Common myeloid progenitor, CD34-positive (primary cell): ENCODE measurements around the gene INPPL1.
A peak's percentile ranks its signal among the peaks of the same experiment; 100 is the strongest.

ENCODE experiments used
- CTCF ChIA-PET: fragments of 350-600 bp; sonication (Branson Sonifier 250); formaldehyde crosslinking; loops from one replicate; lab custom pipeline; 2021; ENCODE audit warnings: antibody characterized with exemption; lab: Charles Lee
- POLR2A ChIA-PET: fragments of 350-600 bp; sonication (Branson Sonifier 250); formaldehyde crosslinking; loops from one replicate; lab custom pipeline; 2021; ENCODE audit warnings: antibody characterized with exemption; lab: Charles Lee
- DNase-seq, 3 donors: peaks; one replicate each; pipeline versions ENCODE4 v3.0.0 to v3.0.0-alpha.2; 2013
- H3K27ac ChIP-seq, 2 experiments: 1 replicate in 1 of 2; 2 replicates in 1 of 2; pipeline ENCODE4 v1.7.0; 2013; ENCODE audit warnings: inconsistent platforms in 2 of 2, low read length in 2 of 2, mild to moderate bottlenecking in 2 of 2, low read depth in 1 of 2, moderate library complexity in 1 of 2; ENCODE audit not compliant: severe bottlenecking in 2 of 2, insufficient read depth in 1 of 2, poor library complexity in 1 of 2
- H3K27me3 ChIP-seq, 5 experiments: replicated peaks in 2 of 5; 1 replicate in 3 of 5; 2 replicates in 2 of 5; pipeline versions ENCODE4 v1.6.1 to v1.7.0; 2013; ENCODE audit warnings: low read length in 4 of 5, mild to moderate bottlenecking in 2 of 5, moderate library complexity in 2 of 5, inconsistent platforms in 1 of 5; ENCODE audit not compliant: insufficient read depth in 5 of 5, control insufficient read depth in 4 of 5
- H3K36me3 ChIP-seq, 4 experiments: 1 replicate in 2 of 4; 2 replicates in 2 of 4; pipeline versions ENCODE4 v1.6.1 to v1.7.0; 2013; ENCODE audit warnings: low read length in 3 of 4, control low read depth in 1 of 4, mild to moderate bottlenecking in 1 of 4; ENCODE audit not compliant: control insufficient read depth in 4 of 4, insufficient read depth in 4 of 4
- H3K4me1 ChIP-seq, 4 experiments: 1 replicate in 3 of 4; 2 replicates in 1 of 4; pipeline versions ENCODE4 v1.6.1 to v1.7.1; 2013; ENCODE audit warnings: low read length in 3 of 4, mild to moderate bottlenecking in 3 of 4, control low read depth in 1 of 4, inconsistent platforms in 1 of 4, moderate library complexity in 1 of 4; ENCODE audit not compliant: control insufficient read depth in 4 of 4, insufficient read depth in 4 of 4; ENCODE audit errors: control extremely low read depth in 1 of 4
- H3K4me3 ChIP-seq, 7 experiments: 1 replicate in 4 of 7; 2 replicates in 3 of 7; pipeline versions ENCODE4 v1.5.1 to v1.7.0; 2013; ENCODE audit warnings: mild to moderate bottlenecking in 7 of 7, low read length in 6 of 7, moderate library complexity in 6 of 7, inconsistent platforms in 2 of 7, low read depth in 2 of 7, control low read depth in 1 of 7; ENCODE audit not compliant: insufficient read depth in 4 of 7, control insufficient read depth in 1 of 7; ENCODE audit errors: extremely low read depth in 1 of 7
- H3K9me3 ChIP-seq, 5 experiments: 1 replicate in 4 of 5; 2 replicates in 1 of 5; pipeline versions ENCODE4 v1.6.1 to v1.7.1; 2013; ENCODE audit warnings: low read length in 4 of 5, mild to moderate bottlenecking in 2 of 5, inconsistent platforms in 1 of 5, low read depth in 1 of 5, moderate library complexity in 1 of 5; ENCODE audit not compliant: control insufficient read depth in 4 of 5, insufficient read depth in 2 of 5; ENCODE audit errors: control extremely low read depth in 1 of 5
- WGBS: methylation state at CpG from one replicate; pipeline ENCODE4 v1.1.5; 2013; ENCODE audit not compliant: insufficient coverage; 5-methylcytosine and 5-hydroxymethylcytosine counted together

Gene INPPL1

DNA sequence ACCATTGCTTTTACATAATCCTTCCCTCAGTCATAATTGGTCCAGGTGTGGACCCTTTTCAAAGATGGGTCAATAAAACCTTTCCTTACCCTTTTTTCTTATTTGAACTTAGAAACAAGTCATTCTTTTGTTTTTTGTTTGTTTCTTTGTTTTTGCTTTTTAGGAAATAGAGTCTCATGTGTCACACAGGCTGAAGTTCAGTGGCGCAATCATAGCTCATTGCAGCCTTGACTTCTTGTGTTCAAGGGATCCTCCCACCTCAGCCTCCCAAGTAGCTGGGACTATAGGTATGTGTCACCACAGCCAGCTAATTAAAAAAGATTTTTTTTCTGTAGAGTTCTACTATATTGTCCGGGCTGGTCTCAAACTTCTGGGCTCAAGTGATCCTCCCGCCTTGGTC lies 28.8 kb downstream of the INPPL1 start:
- 100% methylated on average over 3 of the region's 3 CpGs for WGBS
- Histone ChIP-seq H3K9me3 (peaks cover 0 to 10% (median 3%) of the 10 kb centered on the region in 5 experiments), H3K4me1 (no peaks in the 10 kb centered on the region), H3K4me3 (no peak overlapping the region), H3K36me3 (no peaks in the 10 kb centered on the region), H3K27ac (no peak overlapping the region), H3K27me3 (peaks cover 0 to 16% (median 5%) of the 10 kb centered on the region in 5 experiments)
- POLR2A ChIA-PET: interaction anchor here (0.6 kb wide), 1 partner anchor 79 kb away, joined by 4 read pairs; no protein-coding TSS in a partner anchor
- CTCF ChIA-PET: no interaction called here
- no peak for DNase-seq

DNA sequence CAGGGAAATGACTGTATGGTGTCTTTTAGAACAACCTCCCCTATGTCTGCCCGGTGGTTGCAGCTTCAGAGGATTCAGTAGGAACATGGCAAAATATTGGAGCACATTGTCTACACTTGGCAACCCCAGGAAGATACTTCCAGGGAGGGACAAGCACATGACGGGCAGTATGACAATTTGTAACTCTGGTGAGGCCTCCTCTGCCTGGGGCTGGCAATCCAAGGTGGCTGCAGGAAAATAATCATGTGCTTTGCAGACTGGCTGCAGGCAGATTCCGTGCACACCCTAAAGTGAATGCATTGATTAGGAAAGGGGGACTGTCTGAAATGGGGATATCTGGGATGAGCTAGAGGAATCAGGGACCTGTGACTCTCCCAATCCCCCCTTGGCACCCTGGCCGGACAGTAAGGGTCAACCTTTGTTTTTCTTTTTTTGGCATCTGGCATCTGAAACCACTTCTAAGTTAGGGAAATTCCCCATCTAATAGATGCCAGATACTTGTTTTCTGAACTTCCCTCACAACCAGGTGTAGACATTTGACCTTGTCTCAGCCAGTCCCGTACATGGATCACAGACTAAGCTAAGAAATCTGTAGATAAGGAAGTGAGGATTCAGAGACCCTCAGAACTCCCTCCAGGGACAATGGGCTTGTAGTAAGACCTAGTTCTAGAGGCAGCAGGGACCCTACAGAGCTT lies 29.9 kb downstream of the INPPL1 start:
- 95% methylated on average over 4 of the region's 5 CpGs for WGBS
- ChIA-PET POLR2A (no interaction called here), CTCF (interaction anchor here (1.0 to 2.8 kb wide), 2 partner anchors 13 to 161 kb away, joined by 3 to 8 read pairs; no protein-coding TSS in a partner anchor)
- H3K4me1 ChIP-seq: no peaks in the 10 kb centered on the region
- H3K9me3 ChIP-seq: peaks cover 0 to 10% (median 3%) of the 10 kb centered on the region in 5 experiments
- H3K27me3 ChIP-seq: peaks cover 0 to 14% (median 4%) of the 10 kb centered on the region in 5 experiments
- no peak for DNase-seq
- H3K4me3 ChIP-seq: no peak overlapping the region
- H3K36me3 ChIP-seq: no peaks in the 10 kb centered on the region
- H3K27ac ChIP-seq: no peak overlapping the region

DNA sequence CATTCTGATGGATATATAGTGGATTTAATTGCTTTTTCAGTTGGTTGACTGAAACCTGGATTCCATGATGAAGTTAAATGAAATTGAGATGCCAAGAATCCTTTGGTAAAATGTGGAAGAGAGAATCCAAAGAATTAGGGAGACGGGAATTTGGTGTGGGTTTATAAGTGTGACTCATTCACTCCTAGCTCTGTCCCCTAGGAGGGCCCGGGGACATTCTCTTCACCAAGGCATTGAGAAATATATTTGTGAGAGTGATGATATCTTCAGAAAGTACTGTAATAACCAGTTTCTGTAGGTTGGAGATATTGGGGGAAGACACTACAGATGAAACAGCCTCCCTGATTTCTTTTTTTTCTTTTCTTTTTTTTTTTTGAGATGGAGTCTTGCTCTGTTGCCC lies 33.0 kb downstream of the INPPL1 start:
- Histone ChIP-seq H3K9me3 (peaks cover 0 to 10% (median 3%) of the 10 kb centered on the region in 5 experiments), H3K27me3 (peaks cover 1 to 5% (median 2%) of the 10 kb centered on the region in 5 experiments), H3K27ac (no peak overlapping the region), H3K4me1 (no peaks in the 10 kb centered on the region), H3K4me3 (no peak overlapping the region), H3K36me3 (no peaks in the 10 kb centered on the region)
- DNase-seq: no peak
- ChIA-PET CTCF (no interaction called here), POLR2A (no interaction called here)
- 100% methylated on average over 2 of the region's 2 CpGs for WGBS

- Histone ChIP-seq H3K9me3 (peaks cover 0 to 3% (median 2%) of the 10 kb centered on the region in 5 experiments), H3K4me3 (no peak overlapping the region), H3K27ac (no peak overlapping the region), H3K4me1 (peaks cover 0 to 6% (median 2%) of the 10 kb centered on the region in 4 experiments), H3K36me3 (no peaks in the 10 kb centered on the region), H3K27me3 (peaks cover 0 to 5% (median 0%) of the 10 kb centered on the region in 5 experiments)
- CTCF ChIA-PET: no interaction called here
- POLR2A ChIA-PET: no interaction called here
- DNase-seq: no peak
- 95% methylated on average over 2 of the region's 2 CpGs for WGBS
These were observed 34.9 kb downstream of the INPPL1 start for GRCh38 chr11:72259490-72259889.

DNA sequence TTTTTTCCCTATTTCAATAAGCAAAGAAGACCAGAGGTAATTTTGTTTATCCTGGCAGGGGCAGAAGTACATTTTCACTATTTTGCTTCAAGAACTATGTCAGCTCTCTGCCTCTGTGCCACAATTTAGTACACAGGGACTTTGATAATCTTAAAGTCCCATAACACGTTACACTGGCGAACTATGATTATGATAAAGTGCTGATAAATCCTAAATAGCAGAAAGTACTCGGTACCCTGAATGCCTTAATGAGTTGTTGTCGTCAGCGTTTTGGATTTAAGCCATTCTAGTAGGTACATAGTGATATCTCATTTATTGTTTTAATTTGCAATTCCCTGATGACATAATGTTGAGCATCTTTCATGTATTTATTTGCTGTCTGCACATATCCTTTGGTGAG lies 36.0 kb downstream of the INPPL1 start:
- peaks cover 0 to 5% (median 0%) of the 10 kb centered on the region in 5 experiments for H3K27me3 ChIP-seq
- no peak overlapping the region for H3K27ac ChIP-seq
- H3K4me1 ChIP-seq: peaks cover 0 to 6% (median 2%) of the 10 kb centered on the region in 4 experiments
- no peaks in the 10 kb centered on the region for H3K36me3 ChIP-seq
- DNase-seq: no peak
- ChIA-PET CTCF (no interaction called here), POLR2A (no interaction called here)
- WGBS: 100% methylated on average over 4 of the region's 5 CpGs
- no peak overlapping the region for H3K4me3 ChIP-seq
- no peaks in the 10 kb centered on the region for H3K9me3 ChIP-seq

DNA sequence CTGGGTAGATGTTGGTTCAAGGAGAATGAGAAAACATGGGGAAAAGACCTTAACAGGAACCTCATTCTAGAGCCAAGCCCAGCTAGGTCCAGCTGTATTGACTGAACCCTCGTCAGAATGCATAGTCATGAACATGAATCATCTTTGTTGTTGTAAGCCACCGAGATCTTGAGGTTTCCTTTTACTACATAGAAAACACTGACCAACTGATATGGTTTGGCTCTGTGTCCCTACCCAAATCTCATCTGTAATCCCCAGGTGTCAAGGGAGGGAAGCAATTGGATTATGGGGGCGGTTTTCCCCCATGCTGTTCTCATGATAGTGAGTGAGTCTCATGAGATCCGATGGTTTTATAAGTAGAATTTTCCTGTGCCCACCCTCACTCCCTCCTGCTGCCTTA lies 38.8 kb downstream of the INPPL1 start:
- Histone ChIP-seq H3K36me3 (no peaks in the 10 kb centered on the region), H3K4me1 (peaks cover 0 to 6% (median 2%) of the 10 kb centered on the region in 4 experiments), H3K27me3 (peaks cover 0 to 5% (median 0%) of the 10 kb centered on the region in 5 experiments), H3K27ac (no peak overlapping the region), H3K4me3 (no peak overlapping the region), H3K9me3 (no peaks in the 10 kb centered on the region)
- WGBS: 0% methylated on average over 1 of the region's 4 CpGs
- peak in 2 of 3 donors; percentile 59 to 64 for DNase-seq
- ChIA-PET CTCF (no interaction called here), POLR2A (no interaction called here)

- Histone ChIP-seq H3K4me1 (peaks cover 0 to 6% (median 2%) of the 10 kb centered on the region in 4 experiments), H3K9me3 (no peaks in the 10 kb centered on the region), H3K36me3 (no peaks in the 10 kb centered on the region), H3K4me3 (no peak overlapping the region), H3K27me3 (no peaks in the 10 kb centered on the region), H3K27ac (no peak overlapping the region)
- POLR2A ChIA-PET: no interaction called here
- CTCF ChIA-PET: interaction anchor here (1.0 kb wide), 1 partner anchor 11 kb away, joined by 3 read pairs; no protein-coding TSS in a partner anchor
- DNase-seq: no peak
These were observed 41.4 kb downstream of the INPPL1 start for GRCh38 chr11:72265951-72266350.
